ENCODE data around the gene PLAGL1.

GRCh38 chr6:143912671-143913070, 95.4 kb downstream of the PLAGL1 start:
- TF ChIP-seq POLR2AphosphoS5 (IDR thresholded peaks at IDR 0.05; ENCODE audit: low read depth, low read length) (no peak), POLR2A (IDR thresholded peaks at IDR 0.05; ENCODE audit: low read depth, low read length) (no peak)
